GM13977 (cell line): Measurements from ENCODE around the gene TUT7.
"Not testable (repeated sequence)": the region's sequence is repeated elsewhere in the genome, so short reads cannot be mapped to it uniquely, and the experiment has no call there.

Experiments
- DNase-seq: peaks from one replicate; pipeline ENCODE4 v3.0.0; 2012; ENCODE audit warnings: low spot score
- CTCF ChIP-seq: IDR thresholded peaks from 2 replicates; pipeline ENCODE4 v1.5.1; 2012; ENCODE audit warnings: mild to moderate bottlenecking, control low read depth; ENCODE audit not compliant: insufficient read depth; ENCODE audit errors: extremely low read depth, missing control alignments
- in situ Hi-C: fragments of 300-500 bp; cut with MboI; formaldehyde crosslinking; loops from one replicate; pipeline ENCODE4 v1.12.0; 2022; ENCODE audit warnings: low sequenced_read_pairs, low pct_unique_long_range_greater_than_20kb, mixed read lengths, inconsistent platforms; ENCODE audit not compliant: unreplicated experiment

TUT7 gene

GRCh38 chr9:86298873-86299272, 55.3 kb downstream of the TUT7 start:
- no peak for TF ChIP-seq CTCF
- in situ Hi-C loops = loop anchor here (25.0 kb wide), 1 partner anchor 487 kb away; no protein-coding TSS in a partner anchor
- no peak for DNase-seq

DNA sequence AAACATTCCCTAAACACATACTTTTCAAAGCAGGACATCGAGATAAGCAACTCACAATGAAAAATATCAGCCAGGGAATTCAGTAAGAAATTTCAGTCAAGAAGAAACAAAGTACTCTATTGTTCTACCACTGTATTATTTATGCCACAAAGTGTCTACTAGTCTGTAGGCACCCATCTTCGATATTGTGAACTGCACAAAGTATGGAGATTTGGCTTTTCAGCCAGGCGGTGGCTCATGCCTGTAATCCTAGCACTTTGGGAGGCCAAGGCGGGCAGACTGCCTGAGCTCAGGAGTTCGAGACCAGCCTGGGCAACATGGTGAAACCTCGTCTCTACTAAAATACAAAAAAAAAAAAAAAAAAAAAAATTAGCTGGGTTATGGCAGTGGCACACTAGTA, 63.9 kb downstream of the TUT7 start:
- not testable (repeated sequence) for DNase-seq

GRCh38 chr9:86288499-86289198, 65.6 kb downstream of the TUT7 start:
- TF ChIP-seq CTCF = no peak
- in situ Hi-C loops = loop anchor here (25.0 kb wide), 1 partner anchor 476 kb away; no protein-coding TSS in a partner anchor
- DNase-seq = no peak

More for the DNA sequence above, 63.9 kb downstream of the TUT7 start:
- in situ Hi-C loops = loop anchor here (25.0 kb wide), 1 partner anchor 478 kb away; no protein-coding TSS in a partner anchor

GRCh38 chr9:86287013-86287412, 67.2 kb downstream of the TUT7 start:
- TF ChIP-seq CTCF = peak; percentile 13
- no peak for DNase-seq
- in situ Hi-C loops = loop anchor here (25.0 kb wide), 1 partner anchor 475 kb away; no protein-coding TSS in a partner anchor

DNA sequence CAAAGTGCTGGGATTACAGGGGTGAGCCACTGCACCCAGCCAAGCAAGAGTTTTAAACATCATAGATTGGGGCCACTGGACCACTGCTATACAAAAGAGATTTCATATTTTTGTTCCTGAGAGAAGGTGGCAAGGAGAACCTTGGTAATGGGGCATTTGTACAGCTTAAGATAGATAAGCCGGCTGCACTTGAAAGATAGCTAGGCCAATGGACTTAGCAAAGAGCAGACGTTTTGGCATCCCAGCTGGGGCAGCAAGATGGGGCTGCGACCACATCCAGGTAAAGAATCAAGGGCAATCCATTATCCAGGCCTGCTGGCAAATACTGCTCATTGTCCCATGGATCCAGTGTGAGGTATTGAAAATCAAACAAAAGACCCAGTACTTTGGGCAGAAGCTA, 67.9 kb downstream of the TUT7 start:
- no peak for TF ChIP-seq CTCF
- in situ Hi-C loops = loop anchor here (25.0 kb wide), 1 partner anchor 474 kb away; no protein-coding TSS in a partner anchor

GRCh38 chr9:86285261-86285660, 68.9 kb downstream of the TUT7 start:
- in situ Hi-C loops = loop anchor here (25.0 kb wide), 1 partner anchor 473 kb away; no protein-coding TSS in a partner anchor
- no peak for DNase-seq
- TF ChIP-seq CTCF = no peak

More for the DNA sequence above, 67.9 kb downstream of the TUT7 start:
- DNase-seq = no peak

GRCh38 chr9:86282979-86283535, 71.2 kb downstream of the TUT7 start:
- DNase-seq = no peak
- in situ Hi-C loops = loop anchor here (25.0 kb wide), 1 partner anchor 471 kb away; no protein-coding TSS in a partner anchor
- TF ChIP-seq CTCF = no peak
